A673 (cell line): ENCODE measurements around the gene CTCF. TPM values are rescaled to one million over a fixed set of nuclear protein-coding genes. Genes with fewer than 3 reads are reported as not detected.

Source experiments
- BruUV-seq: library from RNA; stranded (reverse); fragments of 400-500 nt; replicated peaks from 2 replicates; lab custom pipeline; 2021; lab: Mats Ljungman, UMichigan
- CTCF ChIA-PET: fragments of 300-600 bp; sonication (Branson Sonifier 250); formaldehyde crosslinking; loops from one replicate; lab custom pipeline; 2022; ENCODE audit warnings: antibody characterized with exemption; lab: Charles Lee
- POLR2A ChIA-PET: fragments of 300-600 bp; sonication (Branson Sonifier 250); formaldehyde crosslinking; loops from one replicate; lab custom pipeline; 2022; ENCODE audit warnings: antibody characterized with exemption; ENCODE audit not compliant: low non-redundant PET; lab: Charles Lee
- DNase-seq: peaks from one replicate; pipeline ENCODE4 v3.0.0-alpha.2; 2015; ENCODE audit warnings: low spot score
- H3K27ac ChIP-seq: fragments of 200-600 bp; sonication (generic); 2 replicates; pipeline ENCODE4 v1.5.1; 2016; ENCODE audit warnings: mixed run types, low read depth, mild to moderate bottlenecking, mixed read lengths, antibody characterized with exemption, low read length; ENCODE audit not compliant: poor library complexity, severe bottlenecking
- H3K27me3 ChIP-seq: fragments of 200-600 bp; sonication (generic); replicated peaks from 2 replicates; pipeline ENCODE4 v1.6.1; 2017; ENCODE audit warnings: mixed run types, low read depth, mild to moderate bottlenecking, mixed read lengths, antibody characterized with exemption, low read length; ENCODE audit not compliant: insufficient read depth, poor library complexity
- H3K36me3 ChIP-seq: fragments of 200-600 bp; sonication (generic); 2 replicates; pipeline ENCODE4 v1.6.1; 2016; ENCODE audit warnings: mixed run types, mild to moderate bottlenecking, mixed read lengths, antibody characterized with exemption, low read length; ENCODE audit not compliant: insufficient read depth, poor library complexity, severe bottlenecking
- H3K4me1 ChIP-seq: fragments of 200-600 bp; sonication (generic); 2 replicates; pipeline ENCODE4 v1.6.1; 2017; ENCODE audit warnings: mixed run types, mild to moderate bottlenecking, mixed read lengths, antibody characterized with exemption, low read length; ENCODE audit not compliant: insufficient read depth, poor library complexity, severe bottlenecking
- H3K4me3 ChIP-seq: fragments of 200-600 bp; sonication (generic); 2 replicates; pipeline ENCODE4 v1.5.1; 2016; ENCODE audit warnings: low read depth, mixed run types, mild to moderate bottlenecking, mixed read lengths, low read length; ENCODE audit not compliant: poor library complexity, severe bottlenecking
- H3K9me3 ChIP-seq: fragments of 200-600 bp; sonication (generic); 2 replicates; pipeline ENCODE4 v1.6.1; 2016; ENCODE audit warnings: mixed run types, low read depth, mild to moderate bottlenecking, mixed read lengths, antibody characterized with exemption, low read length; ENCODE audit not compliant: poor library complexity, severe bottlenecking
- EZH2 ChIP-seq: fragments of 200-600 bp; sonication (generic); IDR thresholded peaks from 2 replicates; pipeline ENCODE4 v1.6.1; 2017; ENCODE audit warnings: borderline replicate concordance, low read depth, mild to moderate bottlenecking, mixed read lengths, antibody characterized with exemption, low read length; ENCODE audit not compliant: poor library complexity, severe bottlenecking
- intact Hi-C: fragments of 100-400 bp; cut with micrococcal nuclease; formaldehyde crosslinking; loops from one replicate; pipeline ENCODE4 v1.10.0; 2022; ENCODE audit not compliant: unreplicated experiment
- total RNA-seq: library from RNA; stranded (reverse); gene quantifications from 2 replicates; pipeline ENCODE4 v1.2.3, GENCODE V29; 2021
- TF ChIP-seq, protein P1 (sequence below): fragments of 300-800, 200-600 bp; sonication (generic); conservative IDR thresholded peaks from 2 replicates; pipeline ENCODE4 v1.5.1; 2017; ENCODE audit warnings: low read depth, mild to moderate bottlenecking, antibody characterized with exemption, low read length, moderate library complexity, mixed read lengths

The CTCF gene
- total RNA-seq, 1 experiment from 2014 or later, result 74.7 TPM

GRCh38 chr16:67673712-67674580 is 111.6 kb downstream of the CTCF start:
- no peak for TF ChIP-seq EZH2
- TF ChIP-seq, protein P1, sequence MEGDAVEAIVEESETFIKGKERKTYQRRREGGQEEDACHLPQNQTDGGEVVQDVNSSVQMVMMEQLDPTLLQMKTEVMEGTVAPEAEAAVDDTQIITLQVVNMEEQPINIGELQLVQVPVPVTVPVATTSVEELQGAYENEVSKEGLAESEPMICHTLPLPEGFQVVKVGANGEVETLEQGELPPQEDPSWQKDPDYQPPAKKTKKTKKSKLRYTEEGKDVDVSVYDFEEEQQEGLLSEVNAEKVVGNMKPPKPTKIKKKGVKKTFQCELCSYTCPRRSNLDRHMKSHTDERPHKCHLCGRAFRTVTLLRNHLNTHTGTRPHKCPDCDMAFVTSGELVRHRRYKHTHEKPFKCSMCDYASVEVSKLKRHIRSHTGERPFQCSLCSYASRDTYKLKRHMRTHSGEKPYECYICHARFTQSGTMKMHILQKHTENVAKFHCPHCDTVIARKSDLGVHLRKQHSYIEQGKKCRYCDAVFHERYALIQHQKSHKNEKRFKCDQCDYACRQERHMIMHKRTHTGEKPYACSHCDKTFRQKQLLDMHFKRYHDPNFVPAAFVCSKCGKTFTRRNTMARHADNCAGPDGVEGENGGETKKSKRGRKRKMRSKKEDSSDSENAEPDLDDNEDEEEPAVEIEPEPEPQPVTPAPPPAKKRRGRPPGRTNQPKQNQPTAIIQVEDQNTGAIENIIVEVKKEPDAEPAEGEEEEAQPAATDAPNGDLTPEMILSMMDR, result no peak
- Histone ChIP-seq H3K27ac (peak overlapping the region; percentile 79), H3K4me1 (peaks cover 19% of the 10 kb centered on the region), H3K9me3 (no peaks in the 10 kb centered on the region), H3K27me3 (no peaks in the 10 kb centered on the region), H3K36me3 (no peaks in the 10 kb centered on the region), H3K4me3 (no peak overlapping the region)
- POLR2A ChIA-PET, result no interaction called here
- no TSS peak for BruUV-seq
- intact Hi-C loops, result loop anchor here (1.0 to 5.0 kb wide), 2 partner anchors 133 to 254 kb away; partner anchors contain the start of genes RANBP10 and TSNAXIP1
- DNase-seq, result peak; percentile 78
- CTCF ChIA-PET, result interaction anchor here (0.5 to 1.8 kb wide), 3 partner anchors 87 to 153 kb away, joined by 3 to 8 read pairs (median 3); no protein-coding TSS in a partner anchor

DNA sequence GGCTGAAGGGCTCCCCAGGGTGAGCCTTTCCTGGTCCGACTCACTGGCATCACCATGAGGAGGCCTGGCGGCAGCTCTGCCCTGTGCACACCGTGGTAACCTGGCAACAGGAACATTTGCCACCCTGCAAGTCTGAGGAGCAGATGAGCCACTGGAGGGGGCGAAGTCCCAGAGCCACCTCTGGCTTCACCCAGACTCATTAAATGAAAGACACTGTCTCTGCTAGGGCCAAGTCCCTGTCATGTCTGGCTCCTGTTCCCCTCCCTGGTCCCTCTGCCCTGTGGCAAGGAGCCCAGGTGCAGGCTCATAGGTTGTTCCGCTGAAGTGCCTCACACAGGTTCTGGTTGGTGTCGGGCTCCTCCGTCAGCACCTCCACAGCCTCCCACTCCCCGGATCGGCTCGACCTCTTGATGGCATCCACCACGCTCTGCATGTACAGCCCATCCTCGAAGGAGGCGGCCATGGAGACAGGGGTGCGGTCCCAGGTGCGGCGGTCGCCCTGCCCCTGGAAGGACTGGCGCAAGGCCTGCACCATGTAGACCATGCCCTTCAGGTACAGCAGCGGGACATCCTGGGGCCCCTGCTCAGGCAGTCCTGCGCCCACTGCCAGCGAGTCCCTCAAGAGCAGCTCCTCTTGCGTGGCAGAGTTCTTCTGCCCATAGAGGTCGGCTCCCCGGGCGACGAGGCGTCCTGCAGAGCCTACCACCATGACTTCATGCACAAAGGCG is 112.7 kb downstream of the CTCF start:
- Histone ChIP-seq H3K9me3 (no peaks in the 10 kb centered on the region), H3K36me3 (no peaks in the 10 kb centered on the region), H3K4me1 (peaks cover 19% of the 10 kb centered on the region), H3K4me3 (no peak overlapping the region), H3K27ac (peak overlapping the region; percentile 77), H3K27me3 (no peaks in the 10 kb centered on the region)
- CTCF ChIA-PET, result interaction anchor here (0.5 kb wide), 1 partner anchor 142 kb away, joined by 3 read pairs; no protein-coding TSS in a partner anchor
- no peak for DNase-seq
- intact Hi-C loops, result loop anchor here (5.0 kb wide), 1 partner anchor 132 kb away; the partner anchor contains the start of genes RANBP10 and TSNAXIP1
- POLR2A ChIA-PET, result no interaction called here
- TF ChIP-seq, protein P1, result no peak
- TF ChIP-seq EZH2, result no peak
- no TSS peak for BruUV-seq

DNA sequence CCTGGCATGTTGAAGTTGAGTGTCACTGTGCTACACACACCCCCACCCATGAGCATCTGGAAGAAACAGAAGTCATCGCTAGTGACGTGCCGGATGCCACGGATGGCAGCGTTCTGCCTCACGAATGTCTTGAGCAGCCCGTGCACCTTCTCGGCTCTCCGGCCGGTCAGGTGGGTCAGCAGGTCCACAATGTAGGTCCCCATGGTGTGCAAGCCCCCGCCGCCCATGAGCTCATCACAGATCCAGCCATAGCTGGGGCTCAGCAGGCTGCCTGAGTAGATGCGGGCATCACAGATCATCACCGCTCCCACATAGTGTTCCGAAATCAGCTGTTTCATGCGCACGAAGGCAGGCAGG is 113.2 kb downstream of the CTCF start:
- DNase-seq, result no peak
- TF ChIP-seq, protein P1, result no peak
- no peak for TF ChIP-seq EZH2
- CTCF ChIA-PET, result no interaction called here
- no peak overlapping the region for H3K4me3 ChIP-seq
- POLR2A ChIA-PET, result no interaction called here
- H3K36me3 ChIP-seq, result no peaks in the 10 kb centered on the region
- H3K4me1 ChIP-seq, result peaks cover 19% of the 10 kb centered on the region
- no peak overlapping the region for H3K27ac ChIP-seq
- intact Hi-C loops, result no loop called here
- no TSS peak for BruUV-seq
- no peaks in the 10 kb centered on the region for H3K9me3 ChIP-seq
- no peaks in the 10 kb centered on the region for H3K27me3 ChIP-seq
